ENCODE results near the gene PTPRN2. TPM values are rescaled to one million over a fixed set of nuclear protein-coding genes. Genes with fewer than 3 reads are reported as not detected.

Gene PTPRN2
- total and polyA plus RNA-seq, 3 experiments from 2014 or later: 0.33 to 1.2 (median 0.42) TPM

- ChIA-PET POLR2A (no interaction called here), CTCF (no interaction called here)
- Mint-ChIP-seq H3K4me3 (no peak overlapping the region), H3K27ac (no peak overlapping the region), H3K9me3 (peaks cover 0 to 15% (median 8%) of the 10 kb centered on the region in 5 donors), H3K36me3 (no peaks in the 10 kb centered on the region), H3K4me1 (peaks cover 0 to 5% (median 4%) of the 10 kb centered on the region in 3 donors), H3K27me3 (peaks cover 18 to 20% of the 10 kb centered on the region in 2 donors)
- H3K4me1 ChIP-seq (ENCODE audit: insufficient read depth, low read length): no peaks in the 10 kb centered on the region
- H3K4me3 ChIP-seq (ENCODE audit: low read length): no peak overlapping the region
- H3K27ac ChIP-seq (ENCODE audit: low read depth, low read length): no peak overlapping the region
- no peaks in the 10 kb centered on the region for H3K27me3 ChIP-seq (ENCODE audit: insufficient read depth, low read length, poor library complexity, severe bottlenecking)
- no peak for DNase-seq
- H3K36me3 ChIP-seq (ENCODE audit: insufficient read depth, low read length): no peaks in the 10 kb centered on the region
- H3K9me3 ChIP-seq (ENCODE audit: low read length): no peaks in the 10 kb centered on the region
Measured at GRCh38 chr7:157764946-157765537, 822.6 kb downstream of the PTPRN2 start.

- H3K36me3 Mint-ChIP-seq: no peaks in the 10 kb centered on the region
- POLR2A ChIA-PET: no interaction called here
- H3K27ac Mint-ChIP-seq: no peak overlapping the region
- H3K9me3 ChIP-seq (ENCODE audit: low read length): no peaks in the 10 kb centered on the region
- no peak overlapping the region for H3K4me3 Mint-ChIP-seq
- peak in 1 of 5 donors; percentile 6 for DNase-seq
- peaks cover 0 to 15% (median 8%) of the 10 kb centered on the region in 5 donors for H3K9me3 Mint-ChIP-seq
- H3K27ac ChIP-seq (ENCODE audit: low read depth, low read length): no peak overlapping the region
- H3K4me3 ChIP-seq (ENCODE audit: low read length): no peak overlapping the region
- no peaks in the 10 kb centered on the region for H3K27me3 ChIP-seq (ENCODE audit: insufficient read depth, low read length, poor library complexity, severe bottlenecking)
- H3K27me3 Mint-ChIP-seq: peaks cover 15 to 19% of the 10 kb centered on the region in 2 donors
- H3K36me3 ChIP-seq (ENCODE audit: insufficient read depth, low read length): no peaks in the 10 kb centered on the region
- no peaks in the 10 kb centered on the region for H3K4me1 ChIP-seq (ENCODE audit: insufficient read depth, low read length)
- CTCF ChIA-PET: no interaction called here
- peaks cover 0 to 5% (median 4%) of the 10 kb centered on the region in 3 donors for H3K4me1 Mint-ChIP-seq
Measured at GRCh38 chr7:157764193-157764592, 823.4 kb downstream of the PTPRN2 start.

GRCh38 chr7:157763279-157764000 lies 824.2 kb downstream of the PTPRN2 start:
- POLR2A ChIA-PET: no interaction called here
- peaks cover 0 to 15% (median 8%) of the 10 kb centered on the region in 5 donors for H3K9me3 Mint-ChIP-seq

GRCh38 chr7:157762824-157763223 lies 824.8 kb downstream of the PTPRN2 start:
- no peak overlapping the region for H3K27ac ChIP-seq (ENCODE audit: low read depth, low read length)
- peaks cover 0 to 5% (median 4%) of the 10 kb centered on the region in 3 donors for H3K4me1 Mint-ChIP-seq
- H3K4me1 ChIP-seq (ENCODE audit: insufficient read depth, low read length): no peaks in the 10 kb centered on the region
- no peak overlapping the region for H3K4me3 Mint-ChIP-seq
- H3K36me3 ChIP-seq (ENCODE audit: insufficient read depth, low read length): no peaks in the 10 kb centered on the region
- POLR2A ChIA-PET: no interaction called here
- no peaks in the 10 kb centered on the region for H3K27me3 ChIP-seq (ENCODE audit: insufficient read depth, low read length, poor library complexity, severe bottlenecking)
- DNase-seq: peak in 1 of 5 donors; percentile 21
- CTCF ChIA-PET: no interaction called here
- no peaks in the 10 kb centered on the region for H3K36me3 Mint-ChIP-seq
- no peak overlapping the region for H3K27ac Mint-ChIP-seq
- H3K9me3 Mint-ChIP-seq: peaks cover 0 to 15% (median 8%) of the 10 kb centered on the region in 5 donors
- H3K9me3 ChIP-seq (ENCODE audit: low read length): no peaks in the 10 kb centered on the region
- peaks cover 12 to 13% of the 10 kb centered on the region in 2 donors for H3K27me3 Mint-ChIP-seq
- no peak overlapping the region for H3K4me3 ChIP-seq (ENCODE audit: low read length)

More at GRCh38 chr7:157763279-157764000, 824.2 kb downstream of the PTPRN2 start:
- Mint-ChIP-seq H3K36me3 (no peaks in the 10 kb centered on the region), H3K27me3 (peaks cover 12 to 16% of the 10 kb centered on the region in 2 donors), H3K4me3 (no peak overlapping the region), H3K4me1 (peaks cover 0 to 5% (median 4%) of the 10 kb centered on the region in 3 donors), H3K27ac (no peak overlapping the region)
- Histone ChIP-seq H3K27ac (ENCODE audit: low read depth, low read length) (no peak overlapping the region), H3K27me3 (ENCODE audit: insufficient read depth, low read length, poor library complexity, severe bottlenecking) (no peaks in the 10 kb centered on the region), H3K4me1 (ENCODE audit: insufficient read depth, low read length) (no peaks in the 10 kb centered on the region), H3K4me3 (ENCODE audit: low read length) (no peak overlapping the region), H3K9me3 (ENCODE audit: low read length) (no peaks in the 10 kb centered on the region), H3K36me3 (ENCODE audit: insufficient read depth, low read length) (no peaks in the 10 kb centered on the region)
- peak in 1 of 5 donors; percentile 42 for DNase-seq
- CTCF ChIA-PET: no interaction called here

- Histone ChIP-seq H3K4me1 (ENCODE audit: insufficient read depth, low read length) (no peaks in the 10 kb centered on the region), H3K27ac (ENCODE audit: low read depth, low read length) (no peak overlapping the region), H3K9me3 (ENCODE audit: low read length) (no peaks in the 10 kb centered on the region), H3K27me3 (ENCODE audit: insufficient read depth, low read length, poor library complexity, severe bottlenecking) (no peaks in the 10 kb centered on the region), H3K36me3 (ENCODE audit: insufficient read depth, low read length) (no peaks in the 10 kb centered on the region), H3K4me3 (ENCODE audit: low read length) (no peak overlapping the region)
- no peak overlapping the region for H3K4me3 Mint-ChIP-seq
- H3K9me3 Mint-ChIP-seq: peaks cover 0 to 14% (median 3%) of the 10 kb centered on the region in 5 donors
- H3K36me3 Mint-ChIP-seq: no peaks in the 10 kb centered on the region
- no peak overlapping the region for H3K27ac Mint-ChIP-seq
- POLR2A ChIA-PET: no interaction called here
- peak in 2 of 5 donors; percentile 22 to 31 for DNase-seq
- CTCF ChIA-PET: no interaction called here
- peaks cover 0 to 5% (median 4%) of the 10 kb centered on the region in 3 donors for H3K4me1 Mint-ChIP-seq
- H3K27me3 Mint-ChIP-seq: peaks cover 9 to 17% of the 10 kb centered on the region in 2 donors
Measured at GRCh38 chr7:157760004-157760730, 827.5 kb downstream of the PTPRN2 start.

GRCh38 chr7:157759246-157759805 lies 828.3 kb downstream of the PTPRN2 start:
- Histone ChIP-seq H3K27ac (ENCODE audit: low read depth, low read length) (no peak overlapping the region), H3K27me3 (ENCODE audit: insufficient read depth, low read length, poor library complexity, severe bottlenecking) (no peaks in the 10 kb centered on the region), H3K36me3 (ENCODE audit: insufficient read depth, low read length) (no peaks in the 10 kb centered on the region), H3K9me3 (ENCODE audit: low read length) (no peaks in the 10 kb centered on the region), H3K4me3 (ENCODE audit: low read length) (no peak overlapping the region), H3K4me1 (ENCODE audit: insufficient read depth, low read length) (no peaks in the 10 kb centered on the region)
- no peak overlapping the region for H3K4me3 Mint-ChIP-seq
- POLR2A ChIA-PET: no interaction called here
- peak in 1 of 5 donors; percentile 26 for DNase-seq
- H3K9me3 Mint-ChIP-seq: peaks cover 0 to 8% (median under 1%) of the 10 kb centered on the region in 5 donors
- CTCF ChIA-PET: no interaction called here
- no peak overlapping the region for H3K27ac Mint-ChIP-seq
- H3K4me1 Mint-ChIP-seq: peaks cover 0 to 5% (median 4%) of the 10 kb centered on the region in 3 donors
- H3K27me3 Mint-ChIP-seq: peaks cover 9 to 15% of the 10 kb centered on the region in 2 donors
- no peaks in the 10 kb centered on the region for H3K36me3 Mint-ChIP-seq

GRCh38 chr7:157758468-157759245 lies 829.0 kb downstream of the PTPRN2 start:
- H3K27ac ChIP-seq (ENCODE audit: low read depth, low read length): no peak overlapping the region
- H3K27ac Mint-ChIP-seq: no peak overlapping the region
- H3K4me1 Mint-ChIP-seq: peaks cover 0 to 5% (median 4%) of the 10 kb centered on the region in 3 donors
- CTCF ChIA-PET: no interaction called here
- no peaks in the 10 kb centered on the region for H3K36me3 ChIP-seq (ENCODE audit: insufficient read depth, low read length)
- H3K4me3 ChIP-seq (ENCODE audit: low read length): no peak overlapping the region
- H3K36me3 Mint-ChIP-seq: no peaks in the 10 kb centered on the region
- H3K27me3 ChIP-seq (ENCODE audit: insufficient read depth, low read length, poor library complexity, severe bottlenecking): no peaks in the 10 kb centered on the region
- no peaks in the 10 kb centered on the region for H3K4me1 ChIP-seq (ENCODE audit: insufficient read depth, low read length)
- H3K4me3 Mint-ChIP-seq: peak overlapping the region in 1 of 7 donors; percentile 66
- peak in 1 of 5 donors; percentile 30 for DNase-seq
- no peaks in the 10 kb centered on the region for H3K9me3 ChIP-seq (ENCODE audit: low read length)
- POLR2A ChIA-PET: no interaction called here
- H3K27me3 Mint-ChIP-seq: peaks cover 9 to 12% of the 10 kb centered on the region in 2 donors
- H3K9me3 Mint-ChIP-seq: peaks cover 0 to 2% (median 0%) of the 10 kb centered on the region in 5 donors

All from CD8-positive, alpha-beta memory T cell (primary cell).